COR-L47 (cell line): ENCODE measurements around the gene PIH1D1.

Experiments
- DNase-seq: peaks from one replicate; lab custom pipeline; 2025; lab: John Stamatoyannopoulos, UW

The PIH1D1 gene

DNA sequence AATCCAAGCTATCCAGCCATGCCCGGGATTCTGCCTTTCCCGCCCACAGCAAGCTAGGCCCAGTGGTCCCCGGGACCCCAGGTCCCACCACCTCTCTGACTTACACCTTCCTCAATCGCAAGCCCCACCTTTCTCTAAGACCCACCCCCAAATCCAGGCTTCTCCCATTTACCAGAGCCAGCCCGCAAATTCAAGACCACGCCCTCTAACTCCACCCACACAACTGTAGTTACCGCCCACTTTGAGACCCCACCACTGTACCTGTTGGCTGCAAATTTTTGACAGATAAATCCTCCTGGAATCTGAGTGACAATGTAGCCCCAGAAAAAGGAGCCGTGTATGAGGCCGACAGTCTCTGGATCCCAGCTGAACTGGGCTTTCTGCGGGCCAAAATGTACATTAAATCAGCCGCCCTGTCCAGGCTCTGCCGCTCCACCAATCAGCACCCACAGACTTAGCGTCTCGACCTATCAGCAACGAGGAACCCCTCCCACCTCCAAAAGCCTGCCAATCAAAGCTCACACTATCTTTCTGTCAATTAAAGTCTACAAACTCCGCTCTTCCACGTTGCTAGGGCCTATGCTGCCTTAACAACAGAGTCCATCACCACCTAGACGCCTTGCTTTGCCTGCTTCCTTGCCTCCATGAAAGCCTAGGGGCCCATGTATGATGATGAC is 16.6 kb downstream of the PIH1D1 start:
- no peak for DNase-seq

DNA sequence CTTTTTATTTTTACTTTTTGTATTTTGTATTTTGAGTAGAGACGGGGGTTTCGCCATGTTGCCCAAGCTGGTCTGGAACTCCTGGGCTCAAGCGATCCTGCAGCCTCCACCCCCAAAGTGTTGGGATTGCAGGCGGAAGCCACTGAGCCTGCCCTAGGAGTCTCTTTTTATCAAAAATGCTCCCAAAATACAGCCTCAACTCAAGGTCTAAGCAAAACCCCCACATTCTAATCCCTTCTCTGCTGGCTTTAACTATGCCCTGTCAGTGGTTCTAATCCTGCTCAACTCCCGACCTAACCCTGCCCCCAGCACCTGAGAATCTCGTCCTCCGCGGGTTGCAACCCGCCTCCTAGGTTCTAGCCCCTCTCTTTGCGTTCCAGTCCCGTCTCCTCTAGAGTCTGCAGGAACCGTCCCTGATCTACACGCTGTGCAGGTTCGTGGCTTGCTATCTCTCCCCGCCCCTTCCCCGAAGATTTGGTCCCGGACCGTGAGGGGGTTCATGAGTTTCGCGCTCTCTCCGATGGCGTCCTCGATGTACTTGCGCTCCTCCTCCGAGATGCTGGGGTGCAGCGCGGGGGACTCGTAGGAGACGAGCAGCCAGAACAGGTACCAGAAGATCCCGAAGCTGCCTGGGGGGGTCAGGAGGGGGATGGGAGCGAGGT is 18.2 kb downstream of the PIH1D1 start:
- no peak for DNase-seq

DNA sequence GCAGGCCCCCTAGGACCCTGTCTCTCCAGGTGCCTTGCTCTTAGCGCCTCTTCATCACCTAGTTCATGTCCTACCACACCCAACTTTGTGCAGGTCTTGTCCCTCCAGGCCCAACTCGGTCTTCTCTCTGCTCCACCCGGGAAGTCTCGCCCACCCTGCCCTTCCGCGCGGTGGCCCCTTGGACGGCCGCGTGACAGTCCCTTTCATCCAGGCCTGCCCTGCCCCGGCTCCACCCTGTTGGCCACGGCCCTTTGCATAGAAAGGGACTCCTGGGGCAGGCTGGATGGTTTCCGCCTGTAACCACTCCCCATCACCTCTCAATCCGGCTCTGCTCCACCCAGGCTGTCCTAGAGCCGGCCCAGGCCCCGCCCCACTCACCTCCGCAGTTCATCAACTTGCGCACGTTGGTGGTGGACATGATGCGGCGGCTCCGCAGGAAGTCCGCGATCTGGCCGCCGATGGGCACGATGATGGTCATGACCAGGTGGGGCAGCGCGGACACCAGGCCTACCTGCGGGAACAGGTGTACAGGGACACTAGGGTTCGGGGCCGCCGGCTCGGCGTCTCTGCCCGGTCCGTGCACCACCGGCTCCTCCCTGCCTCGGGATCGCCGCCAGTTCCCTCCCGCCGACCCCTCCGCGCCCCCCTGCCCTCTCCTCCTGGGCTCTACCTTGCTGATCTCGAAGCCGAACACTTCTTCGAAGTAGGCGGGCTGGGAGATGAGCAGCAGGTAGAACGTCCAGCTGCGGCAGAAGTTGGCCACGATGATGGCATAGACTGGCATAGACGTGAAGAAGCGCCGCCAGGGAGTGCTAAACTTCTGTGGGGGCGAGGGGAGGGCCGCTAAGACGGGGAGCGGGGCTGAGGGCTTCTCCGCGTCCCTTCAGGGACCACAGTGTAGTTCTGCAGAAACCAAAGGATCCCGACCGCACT is 19.2 kb downstream of the PIH1D1 start:
- DNase-seq: no peak

DNA sequence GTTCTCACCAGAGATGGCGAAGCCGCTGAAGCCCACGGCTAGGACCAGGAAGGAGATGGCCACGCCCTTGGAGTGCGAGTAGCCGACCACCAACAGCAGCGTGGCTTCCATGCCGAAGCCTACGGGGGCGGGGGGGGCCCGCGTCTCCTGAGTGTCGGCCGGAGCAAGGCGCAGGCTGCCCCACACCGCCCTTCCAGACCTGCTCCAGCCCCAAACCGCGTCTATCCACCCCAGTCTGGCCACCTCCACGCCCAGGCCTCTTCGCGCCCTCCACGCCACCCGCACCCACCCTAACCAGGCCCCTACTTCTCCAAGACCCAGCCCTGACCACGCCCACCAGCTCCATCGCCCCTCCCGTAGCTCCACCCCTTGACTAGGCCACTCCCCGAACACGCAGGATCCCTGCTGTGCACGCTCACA is 20.3 kb downstream of the PIH1D1 start:
- no peak for DNase-seq

DNA sequence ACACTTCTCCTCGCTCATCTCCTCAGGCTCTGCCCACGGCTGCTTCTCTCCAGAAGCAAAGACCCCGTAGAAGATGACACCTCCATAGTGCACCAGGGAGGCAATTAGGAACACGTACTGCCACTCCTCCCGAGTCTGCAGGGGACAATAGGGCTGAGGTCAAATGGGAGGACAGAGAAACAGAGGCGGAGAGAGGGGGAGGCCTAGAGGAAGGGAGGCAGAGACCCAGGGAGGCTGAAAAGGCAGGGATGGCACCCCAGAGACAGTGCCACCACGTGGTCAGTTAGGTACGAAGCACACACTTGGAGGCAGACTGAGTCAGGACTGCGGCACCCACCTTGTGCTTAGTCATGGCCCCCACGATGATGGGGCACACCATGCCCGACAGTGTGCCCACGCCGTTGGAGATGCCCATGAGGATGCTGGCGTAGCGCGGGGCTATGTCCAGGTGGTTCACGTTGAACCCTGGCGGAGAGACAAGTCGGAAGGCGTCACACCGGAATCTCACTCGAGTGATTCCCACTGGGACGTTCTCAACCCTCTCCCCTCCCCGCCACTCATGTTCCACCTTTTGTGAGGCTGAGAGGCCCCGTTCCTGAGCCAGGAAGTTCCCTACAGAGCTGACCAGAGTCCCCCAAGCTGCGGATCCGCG is 20.8 kb downstream of the PIH1D1 start:
- no peak for DNase-seq

DNA sequence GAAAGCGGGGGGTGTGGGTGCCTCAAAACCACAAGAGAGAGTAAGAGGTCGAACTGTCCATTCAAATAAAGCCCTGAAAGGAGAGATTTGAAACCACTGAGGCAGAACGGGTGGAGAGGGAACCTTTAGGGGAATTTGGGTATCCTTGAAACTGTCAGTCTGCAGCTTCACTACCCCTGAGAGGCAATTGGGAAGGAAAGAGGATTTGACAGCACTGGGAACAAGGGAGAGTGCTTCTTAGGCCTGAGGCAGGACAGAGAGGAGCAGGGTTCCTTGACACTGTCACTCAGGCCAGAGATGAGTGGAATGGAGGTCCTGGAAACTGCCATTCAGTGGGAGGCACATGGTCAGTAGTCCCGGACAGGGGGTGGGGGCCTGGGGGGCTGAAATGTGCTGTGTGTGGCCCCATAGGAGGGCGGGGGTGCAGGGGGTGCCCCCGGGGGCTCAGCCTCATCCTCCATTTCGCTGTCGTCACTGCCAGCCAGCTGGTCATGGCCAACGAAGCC is 21.4 kb downstream of the PIH1D1 start:
- DNase-seq: no peak

DNA sequence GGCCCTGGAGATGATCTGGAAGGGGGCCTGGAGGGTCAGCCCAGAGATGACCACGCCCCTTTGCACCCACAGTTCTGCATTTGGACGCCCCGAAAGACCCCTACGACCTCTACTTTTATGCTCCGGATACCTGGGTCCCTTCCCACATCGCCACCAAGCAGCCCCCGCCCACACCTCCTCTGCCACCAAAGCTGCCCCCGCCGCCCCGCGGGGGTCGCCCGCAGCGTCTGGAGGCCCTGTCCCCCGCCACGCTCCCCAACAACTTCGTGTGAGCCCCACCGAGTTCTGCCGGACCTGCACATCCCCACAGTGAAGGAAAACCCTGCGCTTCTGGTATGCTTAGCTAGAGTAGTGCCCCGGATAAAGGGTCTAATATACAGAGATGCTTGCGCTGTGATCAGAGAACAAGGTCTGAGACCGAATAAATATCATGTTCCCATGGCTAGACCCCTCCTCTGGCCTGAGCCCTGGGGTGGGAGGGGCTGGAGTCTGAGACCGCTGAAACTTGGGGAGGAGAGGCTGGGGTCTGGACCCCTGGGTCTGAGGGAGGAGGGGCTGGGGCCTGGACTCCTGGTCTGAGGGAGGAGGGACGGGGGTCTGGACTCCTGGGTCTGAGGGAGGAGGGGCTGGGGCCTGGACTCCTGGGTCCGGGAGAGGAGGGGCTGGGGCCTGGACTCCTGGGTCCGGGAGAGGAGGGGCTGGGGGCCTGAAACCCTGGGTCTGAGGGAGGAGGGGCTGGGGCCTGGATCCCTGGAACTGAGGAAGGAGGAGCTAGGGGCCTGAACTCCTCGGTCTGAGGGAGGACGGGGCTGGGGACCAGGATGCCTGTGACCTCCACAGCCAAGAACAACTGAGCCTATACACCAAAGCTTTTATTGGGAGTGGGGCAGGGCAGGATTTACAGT is 22.8 kb downstream of the PIH1D1 start:
- DNase-seq: no peak

DNA sequence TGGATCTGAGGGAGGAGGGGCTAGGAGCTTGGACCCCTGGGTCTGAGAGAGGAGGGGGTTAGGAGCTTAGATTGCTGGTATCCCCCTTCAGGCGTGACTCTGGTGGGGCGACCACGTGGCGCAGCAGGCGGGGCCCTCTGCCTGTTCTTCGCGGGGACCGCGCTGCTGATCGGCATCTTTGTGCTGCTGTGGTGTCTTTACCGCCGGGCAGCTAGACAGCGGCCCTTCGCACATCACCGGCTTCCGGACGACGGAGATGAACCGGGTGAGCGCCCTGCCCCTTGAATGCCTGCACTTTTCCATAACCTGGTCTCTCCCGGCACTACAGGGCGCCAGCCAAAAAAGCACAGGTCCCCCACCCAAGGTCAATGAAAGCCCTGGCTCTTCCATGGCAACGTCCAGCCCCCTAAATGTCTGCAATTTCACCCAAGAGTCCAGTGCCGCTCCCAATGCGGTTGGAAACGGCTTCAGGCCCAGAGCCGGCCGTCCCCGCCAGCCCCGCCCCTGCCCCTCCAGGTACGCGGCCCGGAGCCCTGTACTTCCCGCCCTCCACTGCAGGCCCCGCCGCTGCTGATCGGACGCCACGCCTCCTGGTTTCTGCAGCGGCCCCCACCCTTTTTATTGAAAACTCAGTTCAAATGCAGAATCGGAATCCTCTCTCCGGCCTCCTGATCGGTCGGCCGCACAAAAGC is 23.6 kb downstream of the PIH1D1 start:
- DNase-seq: no peak

DNA sequence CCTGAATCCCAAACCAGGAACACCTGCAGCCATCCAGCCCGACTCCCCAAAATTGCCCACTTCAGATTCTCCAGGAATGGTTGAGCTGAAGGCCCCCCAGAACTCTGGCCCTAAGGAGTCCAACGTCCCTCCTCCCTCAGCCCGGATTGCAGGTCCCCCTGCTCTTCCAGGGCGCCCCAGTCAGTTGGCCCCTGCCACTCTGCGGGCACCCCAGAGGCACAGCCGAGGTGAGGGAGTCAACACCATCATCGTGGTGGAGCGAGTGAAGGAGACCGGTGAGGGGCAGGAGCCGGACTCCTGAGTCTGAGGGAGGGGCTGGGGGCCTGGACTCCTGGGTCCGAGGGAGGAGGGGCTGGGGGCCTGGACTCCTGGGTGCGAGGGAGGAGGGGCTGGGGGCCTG is 24.3 kb downstream of the PIH1D1 start:
- DNase-seq: no peak

DNA sequence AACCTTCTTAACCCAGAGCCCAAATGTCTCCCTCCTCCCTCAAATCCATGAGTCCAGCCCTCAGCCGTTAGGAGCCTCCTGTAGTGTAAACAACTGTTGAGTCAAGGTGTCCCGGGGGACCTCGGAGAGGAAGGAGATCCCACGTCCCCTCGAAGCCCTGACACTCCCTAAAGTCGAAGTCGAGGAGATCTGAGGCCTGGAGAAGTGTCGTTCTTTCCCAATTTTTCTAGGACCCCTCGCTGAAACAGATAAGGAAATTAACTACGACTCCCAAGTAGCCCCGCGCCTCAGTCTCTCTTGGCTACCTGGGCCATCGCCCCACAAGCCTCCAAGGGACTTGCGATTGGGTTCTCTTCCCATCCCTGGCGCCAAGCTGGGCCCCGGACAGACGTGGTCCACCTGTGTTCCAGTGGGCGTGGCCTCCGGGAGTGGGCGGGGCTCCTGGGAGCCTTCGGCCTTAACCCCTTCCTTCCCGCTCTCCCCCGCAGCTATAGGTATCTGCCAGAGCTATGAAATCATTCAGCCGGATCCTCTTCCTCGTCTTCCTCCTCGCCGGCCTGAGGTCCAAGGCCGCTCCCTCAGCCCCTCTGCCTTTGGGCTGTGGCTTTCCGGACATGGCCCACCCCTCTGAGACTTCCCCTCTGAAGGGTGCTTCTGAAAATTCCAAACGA is 25.6 kb downstream of the PIH1D1 start:
- DNase-seq: no peak

DNA sequence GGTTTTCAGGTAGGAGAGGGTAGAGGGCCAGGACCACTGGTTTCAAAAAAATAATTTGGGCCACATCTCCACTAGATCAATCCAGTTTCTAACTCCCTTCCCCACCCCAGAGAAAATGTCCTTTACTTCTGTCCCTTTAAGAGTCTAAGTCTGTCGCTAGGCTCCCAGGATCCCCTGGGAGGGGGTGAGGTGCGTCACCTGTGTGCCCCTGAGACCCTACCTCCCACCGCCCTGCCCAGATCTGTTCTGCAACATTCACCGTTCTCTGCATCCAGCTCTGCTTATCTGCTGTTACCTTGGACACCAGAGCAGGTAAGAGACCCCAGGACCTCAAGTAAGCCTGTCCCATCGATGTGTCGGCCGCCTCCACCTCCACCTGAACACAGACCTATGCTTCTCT is 26.4 kb downstream of the PIH1D1 start, which contains the start of gene GFY:
Gene GFY, plus strand, starts transcription at position 211 of the 400 bp plus-strand sequence. CDS start 1,043 bp downstream, outside the sequence.
- DNase-seq: no peak

DNA sequence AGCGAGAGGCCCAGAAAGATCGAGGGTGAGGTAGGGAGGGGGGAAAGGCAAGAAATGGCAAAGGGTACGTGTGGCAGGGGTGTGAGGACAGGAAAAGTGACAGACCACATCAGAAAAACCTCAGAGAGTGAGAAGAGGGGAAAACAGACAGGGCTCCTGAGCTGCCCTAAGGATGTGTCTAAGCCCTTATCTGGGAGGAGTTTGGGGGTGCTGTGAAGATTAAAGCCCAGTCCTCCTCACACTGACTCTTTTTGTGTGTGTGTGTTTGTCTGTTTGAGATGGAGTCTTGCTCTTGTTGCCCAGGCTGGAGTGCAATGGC is 27.7 kb downstream of the PIH1D1 start:
- no peak for DNase-seq

DNA sequence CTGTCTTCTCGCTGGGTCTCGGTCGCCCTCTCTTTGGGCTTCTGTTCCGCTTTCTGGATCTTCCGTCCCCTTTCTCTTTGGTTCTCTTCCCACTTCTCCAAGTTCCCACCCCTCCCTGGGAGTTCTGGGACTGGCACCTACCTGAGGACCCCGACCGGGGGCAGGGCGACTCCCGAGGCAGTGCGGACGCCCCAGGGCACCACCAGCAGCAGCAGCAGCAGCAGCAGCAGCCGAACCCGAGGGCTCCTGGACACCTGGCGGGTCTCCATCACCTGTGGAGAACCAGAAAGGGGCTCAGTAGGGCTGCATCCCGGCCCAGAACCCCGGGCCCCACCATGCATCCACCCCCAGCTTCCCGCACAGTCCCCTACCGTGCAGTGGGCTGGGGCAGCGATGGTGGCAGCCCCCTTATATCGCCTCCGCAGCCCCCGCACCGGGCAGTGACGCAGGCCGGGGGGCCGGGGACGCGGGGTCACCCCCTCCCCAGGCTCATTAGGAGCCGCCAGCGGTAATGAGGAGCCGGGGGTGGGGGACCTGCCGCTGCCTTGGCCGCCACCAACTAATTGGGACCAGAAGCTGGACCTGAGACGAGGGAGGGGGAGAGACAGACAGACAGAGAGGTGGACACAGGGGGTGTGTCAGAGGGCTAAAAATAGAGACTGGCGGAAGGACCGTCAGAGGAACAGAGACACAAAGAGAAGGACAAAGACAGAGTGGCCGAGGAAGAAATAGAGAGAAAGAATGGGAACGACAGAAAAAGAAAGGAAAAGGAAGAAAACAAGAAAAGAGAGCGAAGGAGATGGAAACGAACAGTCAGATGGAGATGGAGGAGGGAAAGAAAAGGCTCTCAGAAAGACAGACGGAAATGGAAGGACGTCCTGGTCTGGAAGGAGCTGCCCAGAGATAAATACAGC is 28.3 kb downstream of the PIH1D1 start, which contains the start of gene PTH2:
Gene PTH2, minus strand, starts transcription at position 371 of the 914 bp plus-strand sequence. Its CDS starts 102 bp downstream, at position 269.
- DNase-seq: no peak

DNA sequence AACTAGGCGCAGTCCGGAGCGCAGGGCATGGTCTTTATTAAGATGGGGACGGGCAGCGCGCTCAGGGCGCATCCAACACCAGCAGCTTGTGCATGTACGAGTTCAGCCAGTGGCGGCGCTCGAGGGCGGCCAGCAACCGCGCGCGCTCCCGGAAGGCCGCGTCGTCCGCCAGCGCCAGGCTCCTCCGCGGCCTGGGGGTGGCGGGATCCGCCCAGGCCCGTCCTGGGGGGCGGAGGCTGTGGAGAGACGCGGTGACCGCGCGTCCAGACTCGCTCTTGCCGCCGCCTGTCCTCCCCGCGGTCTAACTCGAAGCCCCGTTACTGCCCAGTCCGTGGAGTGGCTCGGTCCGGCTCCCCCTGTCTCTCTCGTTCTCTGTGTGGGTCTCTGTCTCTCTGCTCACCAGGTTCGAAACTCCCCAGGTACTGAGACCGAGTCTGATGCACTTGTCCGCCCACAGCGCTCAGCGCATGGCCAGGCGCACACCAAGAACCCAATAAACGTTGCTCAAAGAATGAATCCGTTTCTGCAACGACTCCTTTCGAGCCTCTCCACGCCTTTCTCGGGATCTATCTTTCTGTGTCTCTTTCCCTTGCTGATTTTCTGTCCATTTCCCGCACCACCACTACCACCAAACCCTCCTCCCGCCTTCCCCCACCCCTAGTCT is 29.1 kb downstream of the PIH1D1 start:
- no peak for DNase-seq

DNA sequence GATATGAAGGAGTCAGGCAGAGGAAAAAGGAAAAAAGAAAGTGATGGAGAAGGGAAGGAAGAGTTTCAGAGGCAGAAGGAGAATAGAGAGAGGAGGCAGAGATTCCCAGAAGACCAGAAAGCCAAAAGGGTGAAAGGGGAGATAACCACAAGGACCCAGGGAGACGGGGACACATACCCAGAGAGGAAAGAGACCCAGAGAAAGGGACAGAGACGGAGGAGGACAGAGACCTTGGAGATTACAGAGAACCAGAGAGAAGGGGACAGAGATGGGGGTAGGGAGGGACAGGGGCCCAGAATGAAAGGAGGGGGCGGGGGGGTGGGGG is 29.8 kb downstream of the PIH1D1 start:
- no peak for DNase-seq

DNA sequence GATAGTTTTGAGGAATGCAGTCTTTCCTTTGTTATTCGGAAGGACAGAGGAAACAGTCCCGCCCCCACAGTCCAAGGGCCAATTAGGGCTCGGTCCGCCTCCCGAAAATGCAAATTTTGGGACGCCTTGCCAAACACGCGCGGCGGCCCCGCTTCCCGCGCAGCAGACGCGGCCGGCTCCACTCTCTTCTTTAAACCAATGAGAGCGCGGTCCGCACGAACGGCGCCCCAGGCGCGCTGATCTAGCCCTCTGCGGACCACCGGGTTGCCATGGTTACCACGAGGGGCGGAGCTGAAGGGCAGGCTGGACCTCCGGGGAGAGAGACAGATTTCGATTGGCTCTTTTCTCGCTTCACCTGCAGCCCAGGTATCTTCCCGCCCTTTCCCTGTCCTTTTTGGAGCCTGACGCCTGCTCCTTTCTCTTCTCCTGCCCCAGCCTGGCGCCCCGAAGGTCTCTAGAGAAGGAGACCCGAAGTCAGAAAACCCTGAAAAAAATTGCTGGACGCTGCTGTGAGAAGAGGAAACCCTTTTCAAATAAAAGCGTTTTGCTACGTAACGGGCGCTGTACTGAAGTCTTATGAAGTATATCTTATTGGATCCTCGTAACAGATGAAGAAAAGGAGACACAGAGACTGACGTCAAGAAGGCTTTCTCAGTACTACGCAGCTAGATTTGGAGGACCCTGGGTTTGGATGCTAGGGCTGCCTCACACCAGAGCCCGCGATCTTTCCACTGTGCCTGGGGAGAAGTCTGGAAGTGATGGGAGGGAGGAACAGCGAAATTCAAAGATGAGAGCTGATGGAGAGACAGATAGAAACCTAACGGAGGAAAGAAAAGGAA is 30.4 kb downstream of the PIH1D1 start:
- no peak for DNase-seq

DNA sequence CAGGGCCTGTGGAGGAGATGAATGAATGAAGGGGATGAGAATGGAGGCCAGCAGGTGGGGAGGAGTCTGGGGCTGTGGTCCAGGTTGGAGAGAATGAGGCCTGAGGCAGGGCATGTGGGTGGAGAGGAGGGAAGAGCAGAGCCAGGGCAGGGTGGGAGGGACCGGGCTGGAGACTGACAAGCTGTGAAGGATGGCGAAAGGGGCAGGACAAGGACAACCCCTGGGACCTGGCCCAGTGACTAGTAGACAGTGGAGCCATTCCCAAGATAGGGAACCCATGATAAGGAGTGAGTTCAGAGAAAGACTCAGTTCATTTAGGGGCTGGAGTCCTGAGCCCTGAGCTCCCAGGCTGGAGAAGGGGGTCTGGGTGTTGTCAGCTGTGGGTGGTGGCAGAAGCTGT is 31.4 kb downstream of the PIH1D1 start:
- DNase-seq: no peak
